KMS-11 (cell line): ENCODE results near the gene MCRIP2.

Experiments
- H2AFZ ChIP-seq: fragments of 200-600 bp; sonication (generic); 2 replicates; pipeline ENCODE4 v1.6.1; 2016; ENCODE audit warnings: antibody characterized with exemption, mixed run types, low read depth
- H3K27ac ChIP-seq: fragments of 200-600 bp; sonication (generic); 2 replicates; pipeline ENCODE4 v1.6.1; 2016; ENCODE audit warnings: mild to moderate bottlenecking, mixed run types
- H3K27me3 ChIP-seq: fragments of 200-600 bp; sonication (generic); 2 replicates; pipeline ENCODE4 v1.6.1; 2017; ENCODE audit warnings: mild to moderate bottlenecking, low read depth, mixed run types, moderate library complexity; ENCODE audit not compliant: insufficient read depth
- H3K36me3 ChIP-seq: fragments of 200-600 bp; sonication (generic); 2 replicates; pipeline ENCODE4 v1.6.1; 2017; ENCODE audit warnings: mild to moderate bottlenecking, mixed run types; ENCODE audit not compliant: insufficient read depth
- H3K4me1 ChIP-seq: fragments of 200-600 bp; sonication (generic); 2 replicates; pipeline ENCODE4 v1.6.1; 2016; ENCODE audit warnings: mild to moderate bottlenecking, low read depth, mixed run types; ENCODE audit not compliant: poor library complexity, severe bottlenecking
- H3K4me2 ChIP-seq: fragments of 200-600 bp; sonication (generic); 2 replicates; pipeline ENCODE4 v1.7.0; 2016; ENCODE audit warnings: mild to moderate bottlenecking, mixed run types
- H3K4me3 ChIP-seq: fragments of 200-600 bp; sonication (generic); IDR thresholded peaks from 2 replicates; pipeline ENCODE4 v1.6.1; 2017; ENCODE audit warnings: low read depth, low read length, mixed read lengths; ENCODE audit not compliant: insufficient read depth
- H3K79me2 ChIP-seq: fragments of 200-600 bp; sonication (generic); 2 replicates; pipeline ENCODE4 v1.6.1; 2016; ENCODE audit warnings: low read depth, mixed run types; ENCODE audit not compliant: insufficient read depth
- H3K9ac ChIP-seq: fragments of 200-600 bp; sonication (generic); 2 replicates; pipeline ENCODE4 v1.6.1; 2016; ENCODE audit warnings: mild to moderate bottlenecking, mixed run types
- H4K20me1 ChIP-seq: fragments of 200-600 bp; sonication (generic); 2 replicates; pipeline ENCODE4 v1.6.1; 2016; ENCODE audit warnings: mild to moderate bottlenecking, mixed run types; ENCODE audit not compliant: insufficient read depth
- TF ChIP-seq, protein P1 (sequence below): fragments of 200-600 bp; sonication (generic); conservative IDR thresholded peaks from 2 replicates; pipeline ENCODE4 v1.6.1; 2017; ENCODE audit warnings: low read depth, mild to moderate bottlenecking, antibody characterized with exemption, low read length, moderate library complexity, mixed read lengths

MCRIP2 gene

GRCh38 chr16:693766-694165 lies 52.1 kb downstream of the MCRIP2 start:
- H4K20me1 ChIP-seq, result no peaks in the 10 kb centered on the region
- no peak overlapping the region for H3K9ac ChIP-seq
- peaks cover 59% of the 10 kb centered on the region for H3K27me3 ChIP-seq
- H3K4me3 ChIP-seq, result no peak overlapping the region
- H3K36me3 ChIP-seq, result no peaks in the 10 kb centered on the region
- H3K4me2 ChIP-seq, result no peak overlapping the region
- H2AFZ ChIP-seq, result no peak overlapping the region
- TF ChIP-seq, protein P1, sequence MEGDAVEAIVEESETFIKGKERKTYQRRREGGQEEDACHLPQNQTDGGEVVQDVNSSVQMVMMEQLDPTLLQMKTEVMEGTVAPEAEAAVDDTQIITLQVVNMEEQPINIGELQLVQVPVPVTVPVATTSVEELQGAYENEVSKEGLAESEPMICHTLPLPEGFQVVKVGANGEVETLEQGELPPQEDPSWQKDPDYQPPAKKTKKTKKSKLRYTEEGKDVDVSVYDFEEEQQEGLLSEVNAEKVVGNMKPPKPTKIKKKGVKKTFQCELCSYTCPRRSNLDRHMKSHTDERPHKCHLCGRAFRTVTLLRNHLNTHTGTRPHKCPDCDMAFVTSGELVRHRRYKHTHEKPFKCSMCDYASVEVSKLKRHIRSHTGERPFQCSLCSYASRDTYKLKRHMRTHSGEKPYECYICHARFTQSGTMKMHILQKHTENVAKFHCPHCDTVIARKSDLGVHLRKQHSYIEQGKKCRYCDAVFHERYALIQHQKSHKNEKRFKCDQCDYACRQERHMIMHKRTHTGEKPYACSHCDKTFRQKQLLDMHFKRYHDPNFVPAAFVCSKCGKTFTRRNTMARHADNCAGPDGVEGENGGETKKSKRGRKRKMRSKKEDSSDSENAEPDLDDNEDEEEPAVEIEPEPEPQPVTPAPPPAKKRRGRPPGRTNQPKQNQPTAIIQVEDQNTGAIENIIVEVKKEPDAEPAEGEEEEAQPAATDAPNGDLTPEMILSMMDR, result no peak
- H3K4me1 ChIP-seq, result peaks cover 9% of the 10 kb centered on the region
- H3K27ac ChIP-seq, result no peak overlapping the region
- no peaks in the 10 kb centered on the region for H3K79me2 ChIP-seq

DNA sequence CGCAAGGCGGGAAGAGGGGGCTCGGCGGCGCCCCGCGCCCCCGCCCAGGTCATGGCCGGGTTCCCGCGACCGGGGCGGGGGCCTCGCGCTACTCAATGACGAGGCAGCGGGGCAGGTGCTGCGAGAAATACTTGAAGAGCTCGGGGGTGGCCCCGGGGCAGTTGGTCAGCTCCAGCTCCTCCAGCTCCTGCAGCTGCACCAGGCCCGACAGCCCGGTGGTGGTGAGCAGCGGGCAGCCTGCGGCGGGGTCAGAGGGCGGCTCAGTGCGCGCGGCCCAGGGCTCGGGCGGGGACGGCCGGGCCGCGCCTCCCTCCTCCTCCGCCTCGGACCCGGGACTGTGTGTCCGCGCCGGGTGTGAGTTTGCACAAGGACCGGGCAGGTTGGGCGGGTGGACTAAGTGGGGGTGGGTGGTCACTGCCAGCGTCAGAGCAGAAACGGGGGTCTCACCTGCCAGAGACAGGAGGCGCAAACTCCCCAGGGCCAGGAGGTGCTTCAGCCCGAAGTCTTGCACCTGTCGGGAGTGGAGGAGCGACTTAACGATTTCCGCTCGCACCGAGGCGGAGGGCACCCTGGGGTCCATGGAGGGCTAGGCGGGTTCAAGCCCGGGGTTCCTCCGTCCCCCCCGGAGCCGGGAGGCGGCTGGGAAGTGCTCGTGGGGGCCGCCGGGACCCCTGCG lies 52.7 kb downstream of the MCRIP2 start:
- Histone ChIP-seq H3K27me3 (peaks cover 64% of the 10 kb centered on the region), H3K36me3 (no peaks in the 10 kb centered on the region), H4K20me1 (no peaks in the 10 kb centered on the region), H2AFZ (no peak overlapping the region; the same call in 1 of the 2 replicates), H3K4me2 (peak overlapping the region; percentile 67; the same call in 1 of the 2 replicates), H3K27ac (no peak overlapping the region), H3K4me3 (no peak overlapping the region), H3K9ac (no peak overlapping the region), H3K79me2 (no peaks in the 10 kb centered on the region), H3K4me1 (peaks cover 8% of the 10 kb centered on the region)
- TF ChIP-seq, protein P1, result no peak

- no peak overlapping the region for H3K9ac ChIP-seq
- H3K27ac ChIP-seq, result no peak overlapping the region
- no peak overlapping the region for H3K4me3 ChIP-seq
- no peaks in the 10 kb centered on the region for H3K36me3 ChIP-seq
- TF ChIP-seq, protein P1, result no peak
- peak overlapping the region; percentile 67; the same call in 1 of the 2 replicates for H3K4me2 ChIP-seq
- peak overlapping the region; percentile 44; the same call in 1 of the 2 replicates for H2AFZ ChIP-seq
- peaks cover 70% of the 10 kb centered on the region for H3K27me3 ChIP-seq
- H3K79me2 ChIP-seq, result no peaks in the 10 kb centered on the region
- H3K4me1 ChIP-seq, result peaks cover 5% of the 10 kb centered on the region
- H4K20me1 ChIP-seq, result no peaks in the 10 kb centered on the region
These were observed 53.3 kb downstream of the MCRIP2 start for GRCh38 chr16:694863-695354.

DNA sequence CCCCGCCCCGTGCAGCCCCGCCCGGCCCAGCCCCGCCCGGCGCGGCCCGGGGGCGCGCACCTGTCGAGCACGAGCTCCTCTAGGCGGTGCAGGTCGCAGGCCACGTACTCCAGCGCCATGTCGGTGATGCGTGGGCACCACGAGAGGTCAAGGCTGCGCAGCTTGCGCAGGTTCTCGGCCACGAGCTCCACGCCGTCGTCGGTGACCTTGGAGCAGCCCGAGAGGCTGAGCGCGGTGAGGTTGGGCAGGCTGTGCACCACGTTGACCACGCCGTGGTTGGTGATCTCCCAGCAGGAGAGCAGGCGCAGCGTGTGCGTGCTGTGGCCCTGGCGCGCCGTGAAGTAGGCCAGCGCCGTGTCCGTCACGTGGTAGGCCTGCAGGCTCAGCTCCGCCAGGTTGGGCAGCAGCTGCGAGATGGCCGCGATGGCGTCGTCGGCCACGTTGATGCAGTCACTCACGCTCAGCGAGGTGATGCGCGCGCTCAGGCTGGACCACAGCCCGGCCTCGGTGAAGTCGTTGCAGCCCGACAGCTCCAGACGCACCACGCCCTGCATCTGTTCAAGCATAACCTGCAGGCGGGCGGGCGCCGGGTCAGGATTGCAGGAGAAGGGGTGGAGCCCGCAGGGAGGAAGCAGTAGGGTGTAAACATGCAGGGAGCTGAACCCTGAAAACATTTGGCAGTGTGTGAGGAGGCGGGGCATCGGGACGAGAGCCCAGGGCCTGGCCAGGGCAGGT lies 53.9 kb downstream of the MCRIP2 start:
- no peaks in the 10 kb centered on the region for H4K20me1 ChIP-seq
- H3K4me2 ChIP-seq, result peak overlapping the region; percentile 95
- H3K4me1 ChIP-seq, result peaks cover 5% of the 10 kb centered on the region
- no peak overlapping the region for H3K4me3 ChIP-seq
- TF ChIP-seq, protein P1, result no peak
- no peaks in the 10 kb centered on the region for H3K36me3 ChIP-seq
- H3K27me3 ChIP-seq, result peaks cover 76% of the 10 kb centered on the region
- H3K79me2 ChIP-seq, result no peaks in the 10 kb centered on the region
- H3K9ac ChIP-seq, result peak overlapping the region; percentile 37; the same call in 1 of the 2 replicates
- H2AFZ ChIP-seq, result peak overlapping the region; percentile 82; the same call in 1 of the 2 replicates
- H3K27ac ChIP-seq, result peak overlapping the region; percentile 28; the same call in 1 of the 2 replicates
